Stimulated activated CD8-positive, alpha-beta memory T cell treated with anti-CD3 and anti-CD28 coated beads, Interleukin-7, amount 100 ng/mL, for 24 hours (primary cell): ENCODE measurements around the gene A2M.

Experiments
- DNase-seq: peaks from one replicate; pipeline ENCODE4 v3.0.0-alpha.2; 2020; ENCODE audit warnings: low read depth

Gene A2M

GRCh38 chr12:9098463-9099026 lies 17.2 kb downstream of the A2M start:
- DNase-seq = no peak

GRCh38 chr12:9098115-9098452 lies 17.6 kb downstream of the A2M start:
- no peak for DNase-seq

- no peak for DNase-seq
Observed at GRCh38 chr12:9096563-9097176, 19.0 kb downstream of the A2M start.

- DNase-seq = no peak
Observed at GRCh38 chr12:9095322-9095721, 20.4 kb downstream of the A2M start.

- DNase-seq = no peak
Observed at GRCh38 chr12:9094512-9095206, 21.1 kb downstream of the A2M start.

GRCh38 chr12:9091891-9092598 lies 23.7 kb downstream of the A2M start:
- DNase-seq = no peak

- DNase-seq = no peak
Observed at GRCh38 chr12:9090220-9090619, 25.5 kb downstream of the A2M start.

- no peak for DNase-seq
Observed at GRCh38 chr12:9087087-9087835, 28.5 kb downstream of the A2M start.

- no peak for DNase-seq
Observed at GRCh38 chr12:9086087-9086486, 29.6 kb downstream of the A2M start.

- no peak for DNase-seq
Observed at GRCh38 chr12:9084417-9084816, 31.3 kb downstream of the A2M start.

GRCh38 chr12:9083793-9084192 lies 31.9 kb downstream of the A2M start:
- DNase-seq = no peak

- DNase-seq = no peak
Observed at GRCh38 chr12:9081667-9082427, 33.9 kb downstream of the A2M start.

GRCh38 chr12:9079883-9080675 lies 35.6 kb downstream of the A2M start:
- no peak for DNase-seq

GRCh38 chr12:9079082-9079481 lies 36.6 kb downstream of the A2M start:
- DNase-seq = no peak

- DNase-seq = no peak
Observed at GRCh38 chr12:9077152-9078031, 38.3 kb downstream of the A2M start.

GRCh38 chr12:9076733-9077132 lies 39.0 kb downstream of the A2M start:
- DNase-seq = no peak

- no peak for DNase-seq
Observed at GRCh38 chr12:9075138-9075535, 40.6 kb downstream of the A2M start.

- DNase-seq = no peak
Observed at GRCh38 chr12:9074484-9075137, 41.1 kb downstream of the A2M start.

- no peak for DNase-seq
Observed at GRCh38 chr12:9073076-9073475, 42.6 kb downstream of the A2M start.
